Left lung (tissue), 10 donors: ENCODE results near the gene ZSCAN4. TPM values are rescaled to one million over a fixed set of nuclear protein-coding genes. Genes with fewer than 3 reads are reported as not detected.
A peak's percentile ranks its signal among the peaks of the same experiment; 100 is the strongest.

ENCODE experiments used
- ATAC-seq: fragments of 200-7000 bp; cut with Tn5 transposase; one replicate; pipeline ENCODE4 v1.9.1; 2020; ENCODE audit warnings: moderate library complexity
- DNase-seq, 4 donors: peaks; one replicate each; pipeline ENCODE4 v3.0.0-alpha.2; 2013 to 2020
- H3K27ac ChIP-seq, 2 donors: fragments of 200-600 bp; sonication (generic) in 1 of 2; one replicate each; pipeline versions ENCODE4 v1.5.0 to v1.8.0; 2020 to 2021
- H3K27me3 ChIP-seq, 2 donors: fragments of 200-600 bp; sonication (generic) in 1 of 2; one replicate each; pipeline versions ENCODE4 v1.5.0 to v1.8.0; 2020 to 2021
- H3K36me3 ChIP-seq, 2 donors: fragments of 200-600 bp; sonication (generic) in 1 of 2; one replicate each; pipeline versions ENCODE4 v1.5.0 to v1.8.0; 2020 to 2021
- H3K4me1 ChIP-seq, 2 donors: fragments of 200-600 bp; one replicate each; pipeline ENCODE4 v1.8.0; 2021
- H3K4me3 ChIP-seq, 2 donors: fragments of 200-600 bp; sonication (generic) in 1 of 2; one replicate each; pipeline versions ENCODE4 v1.5.0 to v1.8.0; 2020 to 2021; ENCODE audit warnings: mild to moderate bottlenecking in 1 of 2
- H3K9me3 ChIP-seq, 2 donors: fragments of 200-600 bp; sonication (generic) in 1 of 2; one replicate each; pipeline versions ENCODE4 v1.5.0 to v1.8.0; 2020 to 2021
- intact Hi-C, 2 donors: fragments of 100-400 bp; cut with DNase I; formaldehyde crosslinking; loops; one replicate each; pipeline versions ENCODE4 v1.11.2 to v1.14.2; 2022
- polyA plus RNA-seq, 6 donors: library from polyadenylated mRNA; unstranded; fragments of 120-200 nt; gene quantifications; one replicate each; pipeline ENCODE4 v1.2.1, GENCODE V29; 2013; ENCODE audit not compliant: insufficient read length in 6 of 6
- total RNA-seq, 2 donors: library from RNA; stranded (reverse); fragmentation: NEBNext Ultra II Directional; extraction: Animal tissue kit (Norgen Biotek cat#: 25700); gene quantifications; one replicate each; pipeline ENCODE4 v1.2.1, GENCODE V29; 2021
- TF ChIP-seq, protein P1 (sequence below), 2 donors: fragments of 200-600 bp; sonication (generic) in 1 of 2; IDR thresholded peaks; one replicate each; pipeline versions ENCODE4 v1.5.0 to v1.8.0; 2021; ENCODE audit warnings: antibody characterized with exemption in 2 of 2
- donor health status: DM: no; HTN: yes; CAD: no.
- donor health status: DM: no; HTN: no; CAD: no.

Gene ZSCAN4
- total and polyA plus RNA-seq, 8 donors, result 0.08 to 0.23 (median 0.17) TPM; not detected in 1

DNA sequence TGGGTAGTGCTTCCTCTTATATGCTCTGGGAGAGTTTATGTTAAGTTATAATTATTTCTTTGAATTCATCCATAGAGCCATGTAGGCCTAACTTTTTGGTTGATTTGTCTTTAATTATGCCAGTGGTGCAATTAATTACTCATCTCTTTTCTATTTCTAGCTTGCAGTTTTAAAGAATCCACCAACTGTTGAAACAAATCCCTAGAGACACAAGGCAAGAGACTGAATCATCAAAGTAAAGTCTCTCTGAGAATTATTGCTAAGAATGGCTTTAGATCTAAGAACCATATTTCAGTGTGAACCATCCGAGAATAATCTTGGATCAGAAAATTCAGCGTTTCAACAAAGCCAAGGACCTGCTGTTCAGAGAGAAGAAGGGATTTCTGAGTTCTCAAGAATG lies 7.1 kb downstream of the ZSCAN4 start:
- Histone ChIP-seq H3K36me3 (no peaks in the 10 kb centered on the region), H3K27me3 (peaks cover 0 to 4% of the 10 kb centered on the region in 2 donors), H3K4me1 (no peaks in the 10 kb centered on the region), H3K27ac (no peak overlapping the region), H3K4me3 (no peak overlapping the region), H3K9me3 (peaks cover 0 to 27% of the 10 kb centered on the region in 2 donors)
- ATAC-seq (no peak), DNase-seq (no peak)
- intact Hi-C loops, result no loop called here
- TF ChIP-seq, protein P1, sequence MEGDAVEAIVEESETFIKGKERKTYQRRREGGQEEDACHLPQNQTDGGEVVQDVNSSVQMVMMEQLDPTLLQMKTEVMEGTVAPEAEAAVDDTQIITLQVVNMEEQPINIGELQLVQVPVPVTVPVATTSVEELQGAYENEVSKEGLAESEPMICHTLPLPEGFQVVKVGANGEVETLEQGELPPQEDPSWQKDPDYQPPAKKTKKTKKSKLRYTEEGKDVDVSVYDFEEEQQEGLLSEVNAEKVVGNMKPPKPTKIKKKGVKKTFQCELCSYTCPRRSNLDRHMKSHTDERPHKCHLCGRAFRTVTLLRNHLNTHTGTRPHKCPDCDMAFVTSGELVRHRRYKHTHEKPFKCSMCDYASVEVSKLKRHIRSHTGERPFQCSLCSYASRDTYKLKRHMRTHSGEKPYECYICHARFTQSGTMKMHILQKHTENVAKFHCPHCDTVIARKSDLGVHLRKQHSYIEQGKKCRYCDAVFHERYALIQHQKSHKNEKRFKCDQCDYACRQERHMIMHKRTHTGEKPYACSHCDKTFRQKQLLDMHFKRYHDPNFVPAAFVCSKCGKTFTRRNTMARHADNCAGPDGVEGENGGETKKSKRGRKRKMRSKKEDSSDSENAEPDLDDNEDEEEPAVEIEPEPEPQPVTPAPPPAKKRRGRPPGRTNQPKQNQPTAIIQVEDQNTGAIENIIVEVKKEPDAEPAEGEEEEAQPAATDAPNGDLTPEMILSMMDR (IDR thresholded peaks at IDR 0.05), result no peak

DNA sequence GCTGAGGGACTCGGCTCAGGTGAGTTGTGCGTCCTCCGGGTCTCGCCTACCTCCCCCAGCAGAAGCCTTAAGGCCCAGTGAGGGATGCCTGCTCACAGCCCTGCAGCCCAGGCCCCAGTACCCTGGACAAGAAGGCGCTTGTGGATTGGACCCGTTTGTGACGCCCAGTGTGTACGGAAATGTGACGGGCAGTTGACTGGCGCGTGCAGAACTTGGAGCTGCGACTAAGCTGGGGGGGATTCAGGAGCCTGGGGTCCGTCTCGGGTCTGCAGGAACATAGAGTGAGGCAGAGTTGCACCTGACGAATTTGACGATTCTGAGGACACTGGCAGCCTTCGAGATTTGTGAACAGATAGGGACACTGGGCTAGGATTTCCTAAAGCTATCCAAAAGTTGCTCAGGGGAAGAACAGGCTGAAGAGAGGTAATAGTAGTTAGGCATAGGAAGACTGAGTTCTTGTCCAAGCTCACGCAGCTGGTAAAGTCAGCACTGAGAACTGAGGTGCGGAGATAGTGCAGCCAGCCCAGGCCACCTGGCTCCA lies 13.6 kb downstream of the ZSCAN4 start:
- Histone ChIP-seq H3K36me3 (peaks cover 0 to 39% of the 10 kb centered on the region in 2 donors), H3K27me3 (no peaks in the 10 kb centered on the region), H3K9me3 (peaks cover under 1 to 63% of the 10 kb centered on the region in 2 donors), H3K4me3 (peak overlapping the region; percentile 90 to 94), H3K4me1 (peaks cover 10 to 18% of the 10 kb centered on the region in 2 donors), H3K27ac (peak overlapping the region in 1 of 2 donors; percentile 54)
- ATAC-seq (no peak), DNase-seq (no peak)
- intact Hi-C loops, result no loop called here
- TF ChIP-seq, protein P1 (IDR thresholded peaks at IDR 0.05), result no peak

DNA sequence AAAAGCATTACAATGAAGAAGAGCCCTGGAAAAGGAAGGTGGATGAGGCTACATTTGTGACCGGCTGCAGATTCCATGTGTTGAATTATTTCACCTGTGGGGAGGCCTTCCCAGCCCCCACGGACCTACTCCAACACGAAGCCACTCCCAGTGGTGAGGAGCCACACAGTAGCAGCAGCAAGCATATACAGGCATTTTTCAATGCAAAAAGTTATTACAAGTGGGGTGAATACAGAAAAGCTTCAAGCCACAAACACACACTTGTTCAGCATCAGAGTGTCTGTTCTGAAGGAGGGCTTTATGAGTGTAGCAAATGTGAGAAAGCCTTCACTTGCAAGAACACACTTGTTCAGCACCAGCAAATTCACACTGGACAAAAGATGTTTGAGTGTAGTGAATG lies 18.0 kb downstream of the ZSCAN4 start:
- peaks cover 10 to 13% of the 10 kb centered on the region in 2 donors for H3K4me1 ChIP-seq
- ATAC-seq, result no peak
- H3K36me3 ChIP-seq, result peaks cover 0 to 72% of the 10 kb centered on the region in 2 donors
- H3K4me3 ChIP-seq, result no peak overlapping the region
- H3K9me3 ChIP-seq, result peaks cover 8 to 90% of the 10 kb centered on the region in 2 donors
- H3K27ac ChIP-seq, result no peak overlapping the region
- intact Hi-C loops, result no loop called here
- TF ChIP-seq, protein P1 (IDR thresholded peaks at IDR 0.05), result no peak
- no peak for DNase-seq
- H3K27me3 ChIP-seq, result no peaks in the 10 kb centered on the region

GRCh38 chr19:57687363-57688010 lies 18.8 kb downstream of the ZSCAN4 start:
- H3K4me1 ChIP-seq, result peaks cover 9 to 11% of the 10 kb centered on the region in 2 donors
- DNase-seq (no peak), ATAC-seq (no peak)
- H3K4me3 ChIP-seq, result no peak overlapping the region
- H3K9me3 ChIP-seq, result peaks cover 8 to 97% of the 10 kb centered on the region in 2 donors
- no peaks in the 10 kb centered on the region for H3K27me3 ChIP-seq
- intact Hi-C loops, result no loop called here
- peaks cover 0 to 72% of the 10 kb centered on the region in 2 donors for H3K36me3 ChIP-seq
- no peak overlapping the region for H3K27ac ChIP-seq
- TF ChIP-seq, protein P1 (IDR thresholded peaks at IDR 0.05), result no peak

GRCh38 chr19:57688011-57688763 lies 19.5 kb downstream of the ZSCAN4 start:
- no peak overlapping the region for H3K4me3 ChIP-seq
- no peak overlapping the region for H3K27ac ChIP-seq
- no peak for ATAC-seq
- H3K9me3 ChIP-seq, result peaks cover 8 to 98% of the 10 kb centered on the region in 2 donors
- TF ChIP-seq, protein P1 (IDR thresholded peaks at IDR 0.05), result no peak
- no peak for DNase-seq
- H3K4me1 ChIP-seq, result peaks cover 4% of the 10 kb centered on the region in 2 donors
- intact Hi-C loops, result no loop called here
- H3K27me3 ChIP-seq, result no peaks in the 10 kb centered on the region
- H3K36me3 ChIP-seq, result peaks cover 0 to 72% of the 10 kb centered on the region in 2 donors
